ENCODE results near the gene LRRC27. TPM values are rescaled to one million over a fixed set of nuclear protein-coding genes. Genes with fewer than 3 reads are reported as not detected.
A peak's percentile ranks its signal among the peaks of the same experiment; 100 is the strongest.

Gene LRRC27
- total RNA-seq, 1 donor from 2014 or later: 13.8 TPM

DNA sequence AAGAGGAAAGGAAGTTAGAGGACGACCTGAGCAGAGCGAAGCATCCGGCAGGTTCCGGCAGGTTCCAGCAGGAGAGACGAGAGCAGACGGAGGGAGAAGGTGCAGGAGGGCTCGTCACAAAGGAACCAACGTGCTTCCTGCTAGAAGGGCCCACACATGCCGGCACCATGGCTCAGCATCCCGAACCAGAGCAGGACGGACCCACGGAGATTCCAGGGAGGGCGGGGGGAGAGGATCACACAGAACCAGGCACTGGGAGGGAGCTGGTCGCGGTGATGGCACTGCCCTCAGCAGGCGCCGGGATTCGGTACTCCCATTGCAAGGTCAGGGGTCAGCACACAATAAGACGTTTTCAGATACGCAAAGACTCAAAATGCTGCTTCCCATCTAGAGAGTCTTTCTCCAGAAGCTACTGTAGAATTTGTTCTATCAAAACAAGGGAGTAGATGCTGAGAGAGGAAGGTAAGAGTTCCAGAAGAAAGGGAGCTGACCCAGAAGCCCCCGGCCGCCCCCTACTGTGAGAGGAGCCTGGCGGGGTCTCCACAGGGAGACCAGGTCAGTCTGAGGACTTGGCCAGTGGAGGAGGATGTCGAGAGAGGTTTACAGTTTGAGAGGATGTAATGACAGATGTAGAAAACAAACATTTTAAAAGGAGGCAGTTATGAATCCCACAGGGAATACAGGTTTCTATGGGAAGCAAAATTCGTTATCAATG, 41.4 kb downstream of the LRRC27 start:
- Mint-ChIP-seq H3K27ac (ENCODE audit: unreplicated experiment) (no peak overlapping the region), H3K4me1 (ENCODE audit: low read depth, unreplicated experiment) (peaks cover 22% of the 10 kb centered on the region), H3K36me3 (ENCODE audit: unreplicated experiment) (peaks cover 9% of the 10 kb centered on the region), H3K27me3 (ENCODE audit: unreplicated experiment) (peaks cover 7% of the 10 kb centered on the region), H3K9me3 (ENCODE audit: unreplicated experiment) (peaks cover 11% of the 10 kb centered on the region), H3K4me3 (ENCODE audit: unreplicated experiment) (peak overlapping the region; percentile 50)
- DNase-seq: peak; percentile 13
- TF ChIP-seq, protein P1, sequence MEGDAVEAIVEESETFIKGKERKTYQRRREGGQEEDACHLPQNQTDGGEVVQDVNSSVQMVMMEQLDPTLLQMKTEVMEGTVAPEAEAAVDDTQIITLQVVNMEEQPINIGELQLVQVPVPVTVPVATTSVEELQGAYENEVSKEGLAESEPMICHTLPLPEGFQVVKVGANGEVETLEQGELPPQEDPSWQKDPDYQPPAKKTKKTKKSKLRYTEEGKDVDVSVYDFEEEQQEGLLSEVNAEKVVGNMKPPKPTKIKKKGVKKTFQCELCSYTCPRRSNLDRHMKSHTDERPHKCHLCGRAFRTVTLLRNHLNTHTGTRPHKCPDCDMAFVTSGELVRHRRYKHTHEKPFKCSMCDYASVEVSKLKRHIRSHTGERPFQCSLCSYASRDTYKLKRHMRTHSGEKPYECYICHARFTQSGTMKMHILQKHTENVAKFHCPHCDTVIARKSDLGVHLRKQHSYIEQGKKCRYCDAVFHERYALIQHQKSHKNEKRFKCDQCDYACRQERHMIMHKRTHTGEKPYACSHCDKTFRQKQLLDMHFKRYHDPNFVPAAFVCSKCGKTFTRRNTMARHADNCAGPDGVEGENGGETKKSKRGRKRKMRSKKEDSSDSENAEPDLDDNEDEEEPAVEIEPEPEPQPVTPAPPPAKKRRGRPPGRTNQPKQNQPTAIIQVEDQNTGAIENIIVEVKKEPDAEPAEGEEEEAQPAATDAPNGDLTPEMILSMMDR (IDR thresholded peaks at IDR 0.05; ENCODE audit: partially characterized antibody, unreplicated experiment): no peak

DNA sequence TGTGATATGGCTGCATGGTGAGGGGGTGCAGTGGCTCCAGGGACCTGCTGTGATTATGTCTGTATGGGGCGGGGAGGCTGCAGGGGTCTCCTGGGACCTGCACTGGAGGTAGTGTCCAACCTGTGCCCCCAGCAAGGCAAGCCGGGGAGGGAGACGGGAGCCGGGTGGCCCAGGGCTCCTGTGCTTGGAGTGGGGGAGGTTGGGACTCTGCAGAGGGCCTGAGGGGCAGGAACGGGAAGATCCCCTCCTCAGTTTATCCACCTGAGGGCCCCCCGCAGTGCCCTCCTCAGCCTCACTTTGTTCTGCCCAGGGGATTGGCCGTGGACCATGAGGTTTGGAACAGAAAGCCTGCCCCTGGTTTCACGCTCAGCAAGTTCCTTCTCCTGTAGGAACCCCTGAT, 42.2 kb downstream of the LRRC27 start:
- Mint-ChIP-seq H3K27ac (ENCODE audit: unreplicated experiment) (no peak overlapping the region), H3K9me3 (ENCODE audit: unreplicated experiment) (peaks cover 11% of the 10 kb centered on the region), H3K4me1 (ENCODE audit: low read depth, unreplicated experiment) (peaks cover 23% of the 10 kb centered on the region), H3K36me3 (ENCODE audit: unreplicated experiment) (peaks cover 6% of the 10 kb centered on the region), H3K4me3 (ENCODE audit: unreplicated experiment) (peak overlapping the region; percentile 50), H3K27me3 (ENCODE audit: unreplicated experiment) (peaks cover 7% of the 10 kb centered on the region)
- no peak for DNase-seq
- TF ChIP-seq, protein P1 (IDR thresholded peaks at IDR 0.05; ENCODE audit: partially characterized antibody, unreplicated experiment): no peak

DNA sequence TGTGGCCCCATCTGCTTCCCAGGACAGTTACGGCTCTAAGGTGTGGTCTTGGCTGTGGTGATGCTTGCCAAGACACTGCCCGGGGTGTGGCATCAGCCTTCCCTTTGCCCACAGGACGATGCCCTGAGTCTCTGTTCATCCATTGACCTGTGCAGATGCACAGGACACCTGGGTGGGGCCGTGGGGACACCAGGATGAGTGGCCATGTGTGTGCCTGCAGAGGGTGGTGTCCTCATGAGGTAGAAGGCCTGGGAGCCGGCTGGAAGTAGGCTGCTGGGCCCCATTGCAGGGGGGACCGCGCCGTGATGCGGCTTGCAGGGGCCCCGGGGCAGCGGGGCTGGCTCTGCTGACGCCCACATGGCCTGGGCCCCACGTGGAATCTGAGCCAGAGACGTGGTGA, 42.6 kb downstream of the LRRC27 start:
- TF ChIP-seq, protein P1 (IDR thresholded peaks at IDR 0.05; ENCODE audit: partially characterized antibody, unreplicated experiment): no peak
- Mint-ChIP-seq H3K9me3 (ENCODE audit: unreplicated experiment) (peaks cover 13% of the 10 kb centered on the region), H3K27ac (ENCODE audit: unreplicated experiment) (no peak overlapping the region), H3K4me3 (ENCODE audit: unreplicated experiment) (no peak overlapping the region), H3K4me1 (ENCODE audit: low read depth, unreplicated experiment) (peaks cover 23% of the 10 kb centered on the region), H3K36me3 (ENCODE audit: unreplicated experiment) (peaks cover 10% of the 10 kb centered on the region), H3K27me3 (ENCODE audit: unreplicated experiment) (peaks cover 7% of the 10 kb centered on the region)
- peak; percentile 5 for DNase-seq

DNA sequence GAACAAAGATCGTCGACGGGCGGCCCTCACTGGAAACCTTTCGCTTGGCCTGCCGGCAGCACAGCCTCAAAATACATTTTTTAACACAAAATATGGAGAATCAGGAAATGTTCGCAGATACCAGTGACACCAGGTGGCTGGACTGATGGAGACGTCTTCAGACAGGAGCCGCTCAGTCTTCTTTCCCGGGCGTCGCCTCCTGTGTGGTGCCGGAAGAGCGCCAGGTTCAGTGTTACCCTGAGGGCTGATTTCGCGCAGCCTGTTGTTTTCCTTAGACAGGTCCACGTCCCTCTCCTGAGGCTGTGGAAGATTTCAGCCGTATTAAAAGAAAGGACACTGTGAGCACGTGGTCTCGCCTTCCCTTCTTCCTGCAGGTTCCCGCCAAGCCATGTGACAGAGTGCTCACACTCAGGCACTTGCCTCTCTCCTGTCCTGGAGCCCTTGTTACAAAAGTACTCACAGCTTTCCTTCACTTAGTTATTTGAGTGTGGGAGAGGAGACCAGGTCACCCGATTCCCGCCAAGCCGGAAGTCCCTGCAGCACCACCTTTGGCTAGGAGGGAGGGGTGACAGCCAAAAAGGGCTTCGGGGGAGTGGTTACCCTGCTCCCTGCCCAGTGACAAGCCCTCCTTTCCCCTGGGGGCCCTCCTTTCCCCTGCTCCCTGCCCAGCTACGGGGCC, 43.3 kb downstream of the LRRC27 start:
- peak; percentile 13 for DNase-seq
- Mint-ChIP-seq H3K36me3 (ENCODE audit: unreplicated experiment) (peaks cover 10% of the 10 kb centered on the region), H3K27me3 (ENCODE audit: unreplicated experiment) (peaks cover 5% of the 10 kb centered on the region), H3K4me3 (ENCODE audit: unreplicated experiment) (no peak overlapping the region), H3K9me3 (ENCODE audit: unreplicated experiment) (peaks cover 10% of the 10 kb centered on the region), H3K4me1 (ENCODE audit: low read depth, unreplicated experiment) (peaks cover 23% of the 10 kb centered on the region), H3K27ac (ENCODE audit: unreplicated experiment) (no peak overlapping the region)
- TF ChIP-seq, protein P1 (IDR thresholded peaks at IDR 0.05; ENCODE audit: partially characterized antibody, unreplicated experiment): no peak

DNA sequence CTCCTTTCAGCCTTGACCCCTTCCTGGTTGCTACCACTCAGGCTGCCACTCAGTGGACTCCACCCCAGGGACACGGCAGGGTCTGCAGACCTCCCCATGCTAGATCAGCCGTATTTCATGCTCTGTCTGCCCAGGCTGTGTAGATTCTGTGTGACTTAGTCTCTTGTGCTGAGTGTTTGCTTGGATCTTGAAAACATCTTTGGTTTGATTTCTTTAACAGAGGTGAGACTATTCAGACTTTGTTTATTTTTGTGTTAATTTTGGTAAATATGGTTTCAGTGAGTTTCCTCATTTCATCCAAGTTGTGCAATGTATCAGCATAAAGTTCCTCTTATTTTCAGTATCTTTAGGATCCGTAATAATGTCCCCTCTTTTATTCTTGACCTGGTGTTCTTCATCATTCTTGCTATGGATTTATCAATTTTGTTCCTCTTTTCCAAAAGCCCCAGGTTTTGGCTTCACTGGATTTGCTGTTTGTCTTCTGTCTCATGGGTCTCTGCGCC, 43.9 kb downstream of the LRRC27 start:
- Mint-ChIP-seq H3K9me3 (ENCODE audit: unreplicated experiment) (peaks cover 10% of the 10 kb centered on the region), H3K4me1 (ENCODE audit: low read depth, unreplicated experiment) (peaks cover 23% of the 10 kb centered on the region), H3K4me3 (ENCODE audit: unreplicated experiment) (no peak overlapping the region), H3K36me3 (ENCODE audit: unreplicated experiment) (peaks cover 10% of the 10 kb centered on the region), H3K27ac (ENCODE audit: unreplicated experiment) (no peak overlapping the region), H3K27me3 (ENCODE audit: unreplicated experiment) (peaks cover 5% of the 10 kb centered on the region)
- DNase-seq: no peak
- TF ChIP-seq, protein P1 (IDR thresholded peaks at IDR 0.05; ENCODE audit: partially characterized antibody, unreplicated experiment): no peak
